Measurements from ENCODE around the gene NSMF. TPM values are rescaled to one million over a fixed set of nuclear protein-coding genes. Genes with fewer than 3 reads are reported as not detected.

The NSMF gene
- total RNA-seq, 1 donor: 22.0 TPM

- no peak for TF ChIP-seq CTCF (IDR thresholded peaks at IDR 0.05; ENCODE audit: insufficient read depth, low read depth, low read length)
- no peak for DNase-seq (ENCODE audit: low read depth)
- no peak overlapping the region for H3K4me3 ChIP-seq (ENCODE audit: low read depth, low read length)
Measured at GRCh38 chr9:137479892-137480685, 21.0 kb upstream of the NSMF start.

GRCh38 chr9:137478962-137479861 lies 20.1 kb upstream of the NSMF start:
- DNase-seq (ENCODE audit: low read depth): peak; percentile 17
- TF ChIP-seq CTCF (IDR thresholded peaks at IDR 0.05; ENCODE audit: insufficient read depth, low read depth, low read length): no peak
- no peak overlapping the region for H3K4me3 ChIP-seq (ENCODE audit: low read depth, low read length)

- H3K4me3 ChIP-seq (ENCODE audit: low read depth, low read length): no peak overlapping the region
- no peak for DNase-seq (ENCODE audit: low read depth)
- no peak for TF ChIP-seq CTCF (IDR thresholded peaks at IDR 0.05; ENCODE audit: insufficient read depth, low read depth, low read length)
Measured at GRCh38 chr9:137478613-137478961, 19.5 kb upstream of the NSMF start.

GRCh38 chr9:137477778-137478612 lies 18.9 kb upstream of the NSMF start:
- TF ChIP-seq CTCF (IDR thresholded peaks at IDR 0.05; ENCODE audit: insufficient read depth, low read depth, low read length): no peak
- H3K4me3 ChIP-seq (ENCODE audit: low read depth, low read length): no peak overlapping the region
- no peak for DNase-seq (ENCODE audit: low read depth)

GRCh38 chr9:137476856-137477255 lies 17.7 kb upstream of the NSMF start:
- no peak for DNase-seq (ENCODE audit: low read depth)
- H3K4me3 ChIP-seq (ENCODE audit: low read depth, low read length): no peak overlapping the region
- no peak for TF ChIP-seq CTCF (IDR thresholded peaks at IDR 0.05; ENCODE audit: insufficient read depth, low read depth, low read length)

- H3K4me3 ChIP-seq (ENCODE audit: low read depth, low read length): no peak overlapping the region
- no peak for TF ChIP-seq CTCF (IDR thresholded peaks at IDR 0.05; ENCODE audit: insufficient read depth, low read depth, low read length)
- DNase-seq (ENCODE audit: low read depth): no peak
Measured at GRCh38 chr9:137475666-137476065, 16.5 kb upstream of the NSMF start.

Measured in fibroblast of villous mesenchyme (primary cell).